Activated T-cell treated with anti-CD3 and anti-CD28 coated beads, Interleukin-2, amount 50 U/mL, for 48 hours (primary cell): ENCODE measurements around the gene TRMT11.

ENCODE experiments used
- DNase-seq, 2 experiments: peaks; one replicate each; pipeline ENCODE4 v3.0.0-alpha.2; 2020

Gene TRMT11

GRCh38 chr6:126077810-126078776 lies 91.8 kb downstream of the TRMT11 start:
- no peak for DNase-seq

- DNase-seq = no peak
Observed at GRCh38 chr6:126083875-126084274, 97.5 kb downstream of the TRMT11 start.

- no peak for DNase-seq
Observed at GRCh38 chr6:126086560-126086959, 100.2 kb downstream of the TRMT11 start.
